Neuronal stem cell (in vitro differentiated cells): Measurements from ENCODE around the gene AOPEP.

ENCODE experiments used
- DNase-seq: peaks from one replicate; pipeline ENCODE4 v3.0.0-alpha.2; 2013; ENCODE audit warnings: low spot score
- H2AFZ ChIP-seq: one replicate; pipeline ENCODE4 v1.6.1; 2013; ENCODE audit warnings: mild to moderate bottlenecking, low read length, inconsistent platforms
- H2AK5ac ChIP-seq: 2 replicates; pipeline ENCODE4 v1.6.1; 2013; ENCODE audit warnings: low read depth, mild to moderate bottlenecking, inconsistent platforms, low read length, moderate library complexity, mixed read lengths
- H2BK120ac ChIP-seq: 2 replicates; pipeline ENCODE4 v1.6.1; 2013; ENCODE audit warnings: low read depth, mild to moderate bottlenecking, inconsistent platforms, low read length, moderate library complexity, mixed read lengths
- H2BK12ac ChIP-seq: one replicate; pipeline ENCODE4 v1.6.1; 2013; ENCODE audit warnings: low read length, inconsistent platforms
- H2BK15ac ChIP-seq: 2 replicates; pipeline ENCODE4 v1.6.1; 2013; ENCODE audit warnings: mild to moderate bottlenecking, low read length, inconsistent platforms, mixed read lengths
- H2BK5ac ChIP-seq: one replicate; pipeline ENCODE4 v1.6.1; 2013; ENCODE audit warnings: inconsistent platforms, mild to moderate bottlenecking, low read length, moderate library complexity
- H3K14ac ChIP-seq: one replicate; pipeline ENCODE4 v1.6.1; 2013; ENCODE audit warnings: low read length, inconsistent platforms
- H3K18ac ChIP-seq: 2 replicates; pipeline ENCODE4 v1.6.1; 2013; ENCODE audit warnings: low read length, inconsistent platforms
- H3K23ac ChIP-seq: 2 replicates; pipeline ENCODE4 v1.6.1; 2013; ENCODE audit warnings: low read depth, mild to moderate bottlenecking, mixed read lengths, low read length, inconsistent platforms; ENCODE audit not compliant: poor library complexity
- H3K27ac ChIP-seq: replicated peaks from 3 replicates; pipeline ENCODE4 v1.5.1; 2013; ENCODE audit warnings: low read length, inconsistent platforms
- H3K27me3 ChIP-seq, 3 experiments: 2 replicates each; pipeline ENCODE4 v1.6.1; 2013; ENCODE audit warnings: low read length in 3 of 3, mild to moderate bottlenecking in 2 of 3, inconsistent platforms in 1 of 3, low read depth in 1 of 3, mixed read lengths in 1 of 3, moderate library complexity in 1 of 3; ENCODE audit not compliant: control insufficient read depth in 3 of 3, insufficient read depth in 3 of 3
- H3K36me3 ChIP-seq, 2 donors: replicated peaks in 1 of 2; 2 replicates each; pipeline ENCODE4 v1.6.1; 2013; ENCODE audit warnings: low read length in 2 of 2; ENCODE audit not compliant: control insufficient read depth in 2 of 2, insufficient read depth in 2 of 2
- H3K4ac ChIP-seq: 2 replicates; pipeline ENCODE4 v1.6.1; 2013; ENCODE audit warnings: inconsistent platforms, mild to moderate bottlenecking, low read length, moderate library complexity
- H3K4me1 ChIP-seq, 2 donors: 1 replicate in 1 of 2; 2 replicates in 1 of 2; pipeline ENCODE4 v1.6.1; 2013; ENCODE audit warnings: low read length in 2 of 2, low read depth in 1 of 2; ENCODE audit not compliant: control insufficient read depth in 2 of 2, insufficient read depth in 1 of 2
- H3K4me2 ChIP-seq: one replicate; pipeline ENCODE4 v1.6.1; 2013; ENCODE audit warnings: mild to moderate bottlenecking, low read length, inconsistent platforms; ENCODE audit not compliant: insufficient read depth, poor library complexity, severe bottlenecking
- H3K4me3 ChIP-seq, 2 donors: 2 replicates each; pipeline ENCODE4 v1.5.1; 2013; ENCODE audit warnings: low read length in 2 of 2, mild to moderate bottlenecking in 2 of 2, inconsistent platforms in 1 of 2, moderate library complexity in 1 of 2
- H3K79me1 ChIP-seq: one replicate; pipeline ENCODE4 v1.6.1; 2013; ENCODE audit warnings: low read depth, mild to moderate bottlenecking, inconsistent platforms, low read length, moderate library complexity
- H3K9ac ChIP-seq: one replicate; pipeline ENCODE4 v1.6.1; 2013; ENCODE audit warnings: mild to moderate bottlenecking, low read depth, low read length, inconsistent platforms; ENCODE audit not compliant: poor library complexity
- H3K9me3 ChIP-seq, 2 donors: replicated peaks in 1 of 2; 2 replicates each; pipeline versions ENCODE3 to v1.6.1; 2013; ENCODE audit warnings: low read length in 2 of 2, mild to moderate bottlenecking in 2 of 2, inconsistent platforms in 1 of 2, low read depth in 1 of 2, mixed read lengths in 1 of 2, moderate library complexity in 1 of 2; ENCODE audit not compliant: control insufficient read depth in 2 of 2, insufficient read depth in 1 of 2
- H4K8ac ChIP-seq: one replicate; pipeline ENCODE4 v1.6.1; 2013; ENCODE audit warnings: low read depth, mild to moderate bottlenecking, inconsistent platforms, low read length, moderate library complexity
- H4K91ac ChIP-seq: one replicate; pipeline ENCODE4 v1.6.1; 2013; ENCODE audit warnings: low read length, low read depth, mild to moderate bottlenecking, inconsistent platforms; ENCODE audit not compliant: poor library complexity
- WGBS, 2 donors: extraction: QIAGEN DNeasy Blood & Tissue Kit; methylation state at CpG; one replicate each; pipeline ENCODE4 v1.1.7; 2013; ENCODE audit warnings: missing lambda C conversion rate in 2 of 2, mixed read lengths in 1 of 2; ENCODE audit not compliant: insufficient read length in 2 of 2, insufficient replicate concordance in 1 of 2; ENCODE audit errors: extremely low coverage in 2 of 2; 5-methylcytosine and 5-hydroxymethylcytosine counted together

Gene AOPEP

GRCh38 chr9:95040106-95040505 lies 313.6 kb downstream of the AOPEP start:
- peaks cover 0 to 2% of the 10 kb centered on the region in 2 donors for H3K9me3 ChIP-seq
- no peak overlapping the region for H3K14ac ChIP-seq
- H3K4me1 ChIP-seq, result no peaks in the 10 kb centered on the region
- H3K4ac ChIP-seq, result no peak overlapping the region
- no peak overlapping the region for H2BK5ac ChIP-seq
- no peak overlapping the region for H4K91ac ChIP-seq
- peaks cover 0 to under 1% (median 0%) of the 10 kb centered on the region in 3 experiments for H3K27me3 ChIP-seq
- no peak overlapping the region for H3K27ac ChIP-seq
- WGBS, 2 donors, result no CpG with 5 or more reads among the region's 5 CpGs
- no peak overlapping the region for H3K9ac ChIP-seq
- H4K8ac ChIP-seq, result no peak overlapping the region
- H2AK5ac ChIP-seq, result no peak overlapping the region
- no peak overlapping the region for H2BK12ac ChIP-seq
- H3K79me1 ChIP-seq, result no peaks in the 10 kb centered on the region
- no peak overlapping the region for H3K23ac ChIP-seq
- DNase-seq, result no peak
- H2AFZ ChIP-seq, result no peak overlapping the region
- no peak overlapping the region for H2BK120ac ChIP-seq
- H3K18ac ChIP-seq, result no peak overlapping the region
- no peak overlapping the region for H3K4me3 ChIP-seq
- H3K36me3 ChIP-seq, result peaks cover 2 to 24% of the 10 kb centered on the region in 2 donors
- H3K4me2 ChIP-seq, result no peak overlapping the region
- H2BK15ac ChIP-seq, result no peak overlapping the region

DNA sequence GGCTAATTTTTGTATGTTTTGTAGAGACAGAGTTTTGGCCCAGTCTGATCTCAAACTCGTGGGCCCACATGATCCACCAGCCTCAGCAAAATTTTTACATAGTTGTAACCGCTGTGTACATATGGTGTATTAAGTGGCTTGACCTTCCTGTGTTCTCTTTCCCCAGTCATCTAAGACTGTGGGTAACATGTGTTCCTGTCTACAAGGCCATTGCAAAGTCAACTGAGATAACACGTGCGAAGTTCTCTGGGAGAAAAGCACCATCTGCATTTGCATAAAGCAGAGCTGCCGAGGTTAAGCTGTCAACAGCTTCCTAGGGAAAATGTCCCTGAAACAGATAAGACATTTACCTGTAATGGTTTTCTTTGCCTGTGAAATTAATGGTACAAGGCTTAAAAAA lies 317.3 kb downstream of the AOPEP start:
- no peak overlapping the region for H3K27ac ChIP-seq
- no peak overlapping the region for H3K14ac ChIP-seq
- no peak overlapping the region for H2AK5ac ChIP-seq
- H3K9ac ChIP-seq, result no peak overlapping the region
- no peak overlapping the region for H2BK12ac ChIP-seq
- H3K79me1 ChIP-seq, result no peaks in the 10 kb centered on the region
- H2BK120ac ChIP-seq, result no peak overlapping the region
- no peak overlapping the region for H4K91ac ChIP-seq
- DNase-seq, result no peak
- peaks cover 0 to 24% (median 0%) of the 10 kb centered on the region in 3 experiments for H3K27me3 ChIP-seq
- H3K4me1 ChIP-seq, result peaks cover 0 to 7% of the 10 kb centered on the region in 2 donors
- H3K36me3 ChIP-seq, result peaks cover 0 to 14% of the 10 kb centered on the region in 2 donors
- no peak overlapping the region for H2BK5ac ChIP-seq
- H2AFZ ChIP-seq, result no peak overlapping the region
- no peak overlapping the region for H3K23ac ChIP-seq
- no peak overlapping the region for H3K4me3 ChIP-seq
- H3K4ac ChIP-seq, result no peak overlapping the region
- H4K8ac ChIP-seq, result no peak overlapping the region
- no CpG with 5 or more reads among the region's 5 CpGs for WGBS, 2 donors
- H3K9me3 ChIP-seq, result peaks cover 0 to 2% of the 10 kb centered on the region in 2 donors
- no peak overlapping the region for H3K4me2 ChIP-seq
- no peak overlapping the region for H3K18ac ChIP-seq
- no peak overlapping the region for H2BK15ac ChIP-seq

DNA sequence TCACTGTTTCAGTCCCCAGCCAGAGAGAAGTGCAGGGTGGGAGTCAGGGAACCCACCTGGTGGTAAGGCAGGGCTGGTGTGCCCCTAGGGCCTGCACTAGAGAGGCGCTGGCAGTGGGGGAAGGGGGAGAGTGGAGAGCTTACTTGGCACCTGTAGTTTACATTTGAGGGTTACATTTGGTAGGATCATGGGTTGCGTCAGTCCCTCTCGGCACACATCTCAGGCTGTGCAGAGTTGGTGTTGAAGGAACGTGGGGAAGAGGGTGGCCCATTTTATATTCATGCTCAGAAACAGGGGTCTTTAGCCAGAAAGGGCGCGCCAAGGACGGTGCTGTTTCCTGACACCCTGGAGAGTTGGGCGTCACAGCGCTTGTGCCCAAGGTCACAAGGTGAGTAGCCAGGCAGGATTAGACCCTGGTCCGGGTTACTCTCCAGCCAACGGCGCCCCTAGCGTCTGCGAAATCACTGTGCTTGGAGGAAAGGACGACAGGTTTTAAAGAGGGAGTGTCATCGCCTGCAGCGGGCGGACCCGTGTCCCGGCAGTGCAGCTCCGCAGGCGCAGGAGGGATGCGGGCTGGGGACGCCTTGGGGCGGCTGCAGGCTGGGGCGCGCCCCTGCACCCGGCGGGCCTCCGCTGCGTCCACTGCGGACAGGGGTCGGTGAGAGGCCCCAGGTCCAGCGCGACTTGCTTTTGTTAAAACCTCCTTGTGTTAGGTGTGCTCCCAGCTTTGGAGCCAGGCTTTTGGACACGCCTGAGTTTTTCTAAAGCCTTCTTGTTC lies 318.4 kb downstream of the AOPEP start:
- no peak overlapping the region for H4K91ac ChIP-seq
- H2AFZ ChIP-seq, result no peak overlapping the region
- no peak overlapping the region for H3K4ac ChIP-seq
- DNase-seq, result peak; percentile 69
- no CpG with 5 or more reads among the region's 36 CpGs for WGBS, 2 donors
- H3K27me3 ChIP-seq, result peaks cover 0 to 29% (median 0%) of the 10 kb centered on the region in 3 experiments
- H3K36me3 ChIP-seq, result peaks cover 0 to 14% of the 10 kb centered on the region in 2 donors
- H3K4me2 ChIP-seq, result peak overlapping the region; percentile 60
- peaks cover 0 to 2% of the 10 kb centered on the region in 2 donors for H3K9me3 ChIP-seq
- H3K4me3 ChIP-seq, result peak overlapping the region in 1 of 2 donors; percentile 18
- H3K14ac ChIP-seq, result no peak overlapping the region
- H3K27ac ChIP-seq, result no peak overlapping the region
- no peak overlapping the region for H2BK5ac ChIP-seq
- peak overlapping the region; percentile 13 for H3K23ac ChIP-seq
- peaks cover 3 to 8% of the 10 kb centered on the region in 2 donors for H3K4me1 ChIP-seq
- no peak overlapping the region for H2BK120ac ChIP-seq
- no peak overlapping the region for H4K8ac ChIP-seq
- peak overlapping the region; percentile 25 for H3K18ac ChIP-seq
- H2BK12ac ChIP-seq, result no peak overlapping the region
- peak overlapping the region; percentile 75 for H2BK15ac ChIP-seq
- no peak overlapping the region for H2AK5ac ChIP-seq
- peak overlapping the region; percentile 7 for H3K9ac ChIP-seq
- no peaks in the 10 kb centered on the region for H3K79me1 ChIP-seq

DNA sequence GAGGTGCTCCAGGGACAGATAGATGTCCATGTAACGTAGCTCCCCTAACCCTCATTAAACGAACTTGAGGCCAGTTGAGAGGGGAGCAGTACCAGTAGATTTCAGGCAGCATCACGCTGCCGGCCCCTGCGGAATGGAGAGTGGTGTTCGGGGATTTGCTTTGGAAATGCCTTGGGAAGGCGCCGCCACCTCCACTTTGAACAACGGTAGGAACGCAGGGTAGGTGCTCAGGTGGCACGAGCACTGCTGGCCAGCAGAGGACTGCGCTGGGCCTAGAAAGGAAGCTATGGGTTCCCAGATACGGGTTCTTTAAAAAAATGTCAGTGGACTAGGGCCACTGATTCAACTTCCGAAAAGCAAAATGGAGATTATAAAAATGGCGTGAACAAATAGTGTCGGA lies 319.3 kb downstream of the AOPEP start:
- Histone ChIP-seq H3K27ac (no peak overlapping the region), H2BK120ac (no peak overlapping the region), H2AFZ (no peak overlapping the region), H2BK12ac (no peak overlapping the region), H3K18ac (no peak overlapping the region), H3K9me3 (peaks cover 0 to 2% of the 10 kb centered on the region in 2 donors), H4K8ac (no peak overlapping the region), H3K36me3 (peaks cover 0 to 14% of the 10 kb centered on the region in 2 donors), H3K4me2 (no peak overlapping the region), H3K23ac (no peak overlapping the region), H2BK5ac (no peak overlapping the region), H3K9ac (no peak overlapping the region), H3K14ac (no peak overlapping the region), H4K91ac (no peak overlapping the region), H3K4ac (no peak overlapping the region), H2AK5ac (no peak overlapping the region), H3K79me1 (no peaks in the 10 kb centered on the region), H3K4me3 (no peak overlapping the region), H3K27me3 (peaks cover 0 to 31% (median 0%) of the 10 kb centered on the region in 3 experiments), H2BK15ac (no peak overlapping the region), H3K4me1 (peaks cover 3 to 8% of the 10 kb centered on the region in 2 donors)
- DNase-seq, result no peak
- WGBS, 2 donors, result no CpG with 5 or more reads among the region's 16 CpGs
